Panc1 (cell line): Measurements from ENCODE around the gene TTR. TPM values are rescaled to one million over a fixed set of nuclear protein-coding genes. Genes with fewer than 3 reads are reported as not detected.

ENCODE experiments used
- ATAC-seq: fragments of 200-7000 bp; cut with Tn5 transposase; 2 replicates; pipeline ENCODE4 v1.9.1; 2020; ENCODE audit warnings: mild to moderate bottlenecking, moderate library complexity
- BruUV-seq: library from RNA; stranded (reverse); fragments of 400-500 nt; replicated peaks from 2 replicates; lab custom pipeline; 2021; lab: Mats Ljungman, UMichigan
- CTCF ChIA-PET: fragments of 300-600 bp; sonication (Branson Sonifier 250); formaldehyde crosslinking; loops from one replicate; lab custom pipeline; 2022; ENCODE audit warnings: antibody characterized with exemption; lab: Charles Lee
- POLR2A ChIA-PET: fragments of 300-600 bp; sonication (Branson Sonifier 250); formaldehyde crosslinking; loops from one replicate; lab custom pipeline; 2022; ENCODE audit warnings: antibody characterized with exemption; lab: Charles Lee
- DNase-seq: peaks from one replicate; pipeline ENCODE4 v3.0.0-alpha.2; 2010; ENCODE audit warnings: low read depth, low spot score
- H3K27ac ChIP-seq: 2 replicates; pipeline ENCODE4 v1.5.1; 2011; ENCODE audit warnings: mild to moderate bottlenecking, low read length, inconsistent platforms
- H3K27me3 ChIP-seq: fragments of 200-500 bp; sonication (Bioruptor generic); 2 replicates; pipeline ENCODE4 v1.6.0; 2014; ENCODE audit warnings: low read length, inconsistent platforms; ENCODE audit not compliant: control insufficient read depth, insufficient read depth
- H3K36me3 ChIP-seq: fragments of 200-500 bp; sonication (Bioruptor generic); 2 replicates; pipeline ENCODE4 v1.5.1; 2014; ENCODE audit warnings: inconsistent platforms, mild to moderate bottlenecking, low read length, moderate library complexity; ENCODE audit not compliant: control insufficient read depth, insufficient read depth
- H3K4me1 ChIP-seq: 2 replicates; pipeline ENCODE4 v1.5.1; 2011; ENCODE audit warnings: inconsistent platforms, mild to moderate bottlenecking, low read length, moderate library complexity; ENCODE audit not compliant: control insufficient read depth, insufficient read depth
- H3K4me3 ChIP-seq, 2 experiments: 2 replicates each; pipeline ENCODE4 v1.5.1; 2011 to 2012; ENCODE audit warnings: low read depth in 2 of 2, low read length in 2 of 2, mild to moderate bottlenecking in 2 of 2, inconsistent platforms in 1 of 2, moderate library complexity in 1 of 2
- H3K9me3 ChIP-seq: fragments of 200-500 bp; sonication (Bioruptor generic); 2 replicates; pipeline ENCODE4 v1.5.1; 2014; ENCODE audit warnings: low read depth, mild to moderate bottlenecking, inconsistent platforms, low read length, moderate library complexity; ENCODE audit not compliant: control insufficient read depth, insufficient read depth
- CTCF ChIP-seq: fragments of 450-650 bp; IDR thresholded peaks from 2 replicates; pipeline ENCODE4 v1.5.1; 2017; ENCODE audit warnings: mild to moderate bottlenecking
- POLR2AphosphoS5 ChIP-seq: IDR thresholded peaks from 2 replicates; pipeline ENCODE4 v1.6.1; 2012; ENCODE audit warnings: mild to moderate bottlenecking, low read depth, low read length, moderate library complexity
- REST ChIP-seq, 2 experiments: IDR thresholded peaks; 2 replicates each; pipeline ENCODE4 v1.6.1; 2011 to 2012; ENCODE audit warnings: low read depth in 2 of 2, control low read depth in 1 of 2, low read length in 1 of 2, mild to moderate bottlenecking in 1 of 2, moderate library complexity in 1 of 2; ENCODE audit not compliant: insufficient read depth in 1 of 2
- SIN3A ChIP-seq: IDR thresholded peaks from 2 replicates; pipeline ENCODE4 v1.6.1; 2012; ENCODE audit warnings: low read depth, mild to moderate bottlenecking, low read length, moderate library complexity, borderline replicate concordance; ENCODE audit not compliant: insufficient read depth
- TCF7L2 ChIP-seq: IDR thresholded peaks from 2 replicates; pipeline ENCODE4 v1.6.1; 2011; ENCODE audit warnings: mild to moderate bottlenecking, low read depth, low read length, inconsistent platforms
- in situ Hi-C: cut with HindIII; loops from 2 replicates; pipeline ENCODE4 v1.10.0; 2016; ENCODE audit warnings: low sequenced_read_pairs, low pct_unique_long_range_greater_than_20kb
- intact Hi-C: fragments of 100-400 bp; cut with micrococcal nuclease; formaldehyde crosslinking; loops from one replicate; pipeline ENCODE4 v1.10.0; 2022; ENCODE audit not compliant: unreplicated experiment
- total RNA-seq: library from RNA; stranded (reverse); gene quantifications from one replicate; pipeline ENCODE4 v1.2.1, GENCODE V29; 2021; ENCODE audit not compliant: unreplicated experiment

The TTR gene
- total RNA-seq, 1 experiment from 2014 or later, result 1.0 TPM

DNA sequence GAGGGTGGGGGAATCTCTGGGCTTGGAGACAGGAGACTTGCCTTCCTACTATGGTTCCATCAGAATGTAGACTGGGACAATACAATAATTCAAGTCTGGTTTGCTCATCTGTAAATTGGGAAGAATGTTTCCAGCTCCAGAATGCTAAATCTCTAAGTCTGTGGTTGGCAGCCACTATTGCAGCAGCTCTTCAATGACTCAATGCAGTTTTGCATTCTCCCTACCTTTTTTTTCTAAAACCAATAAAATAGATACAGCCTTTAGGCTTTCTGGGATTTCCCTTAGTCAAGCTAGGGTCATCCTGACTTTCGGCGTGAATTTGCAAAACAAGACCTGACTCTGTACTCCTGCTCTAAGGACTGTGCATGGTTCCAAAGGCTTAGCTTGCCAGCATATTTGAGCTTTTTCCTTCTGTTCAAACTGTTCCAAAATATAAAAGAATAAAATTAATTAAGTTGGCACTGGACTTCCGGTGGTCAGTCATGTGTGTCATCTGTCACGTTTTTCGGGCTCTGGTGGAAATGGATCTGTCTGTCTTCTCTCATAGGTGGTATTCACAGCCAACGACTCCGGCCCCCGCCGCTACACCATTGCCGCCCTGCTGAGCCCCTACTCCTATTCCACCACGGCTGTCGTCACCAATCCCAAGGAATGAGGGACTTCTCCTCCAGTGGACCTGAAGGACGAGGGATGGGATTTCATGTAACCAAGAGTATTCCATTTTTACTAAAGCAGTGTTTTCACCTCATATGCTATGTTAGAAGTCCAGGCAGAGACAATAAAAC lies 6.5 kb downstream of the TTR start:
- ChIA-PET POLR2A (no interaction called here), CTCF (no interaction called here)
- intact Hi-C loops (no loop called here), in situ Hi-C loops (no loop called here)
- ATAC-seq (no peak), DNase-seq (no peak)
- Histone ChIP-seq H3K4me1 (no peaks in the 10 kb centered on the region), H3K9me3 (no peaks in the 10 kb centered on the region), H3K27me3 (no peaks in the 10 kb centered on the region), H3K36me3 (no peaks in the 10 kb centered on the region), H3K4me3 (no peak overlapping the region), H3K27ac (no peak overlapping the region)
- BruUV-seq, result no TSS peak
- no peak for TF ChIP-seq SIN3A
- TF ChIP-seq POLR2AphosphoS5, result no peak
- TF ChIP-seq TCF7L2, result no peak
- no peak for TF ChIP-seq REST (IDR thresholded peaks at IDR 0.05; ENCODE audit: insufficient read depth in 1 of 2, low read depth in 2 of 2, low read length in 1 of 2)
- TF ChIP-seq CTCF, result no peak

DNA sequence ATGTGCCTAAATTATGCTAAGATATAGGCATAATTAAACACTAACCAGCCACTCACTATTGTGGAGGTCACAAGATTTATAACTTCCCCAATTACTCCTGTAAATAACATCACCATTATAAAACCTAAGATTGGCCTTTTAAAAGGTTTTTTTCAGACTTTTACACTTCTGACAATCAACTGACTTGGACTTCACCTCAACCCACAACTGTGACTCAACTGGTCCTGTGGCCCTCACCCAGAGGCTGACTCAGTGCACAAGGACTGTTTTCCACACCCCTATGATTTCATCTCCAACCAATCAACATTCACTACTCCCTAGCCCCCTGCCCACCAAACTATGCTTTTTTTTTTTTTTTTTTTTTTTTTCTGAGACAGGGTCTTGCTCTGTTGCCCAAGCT lies 11.6 kb downstream of the TTR start:
- TF ChIP-seq TCF7L2, result no peak
- no peak for TF ChIP-seq REST (IDR thresholded peaks at IDR 0.05; ENCODE audit: insufficient read depth in 1 of 2, low read depth in 2 of 2, low read length in 1 of 2)
- TF ChIP-seq SIN3A, result no peak
- no peak for TF ChIP-seq CTCF
- TF ChIP-seq POLR2AphosphoS5, result no peak
- CTCF ChIA-PET, result no interaction called here
- BruUV-seq, result no TSS peak
- Histone ChIP-seq H3K27me3 (no peaks in the 10 kb centered on the region), H3K27ac (no peak overlapping the region), H3K4me1 (no peaks in the 10 kb centered on the region), H3K36me3 (no peaks in the 10 kb centered on the region), H3K4me3 (no peak overlapping the region), H3K9me3 (no peaks in the 10 kb centered on the region)
- in situ Hi-C loops, result no loop called here
- DNase-seq (no peak), ATAC-seq (no peak)
- intact Hi-C loops, result no loop called here
- POLR2A ChIA-PET, result no interaction called here
